BJ (cell line): Measurements from ENCODE around the gene STXBP1. TPM values are rescaled to one million over a fixed set of nuclear protein-coding genes. Genes with fewer than 3 reads are reported as not detected.

Experiments used
- CTCF ChIA-PET: fragments of 350-600 bp; formaldehyde crosslinking; extraction: SDS; loops from one replicate; lab custom pipeline; 2021; ENCODE audit warnings: antibody characterized with exemption, inconsistent platforms; lab: Yijun Ruan, JAX
- POLR2A ChIA-PET: fragments of 300-600 bp; sonication (Branson Sonifier 250); formaldehyde crosslinking; extraction: SDS; loops from one replicate; lab custom pipeline; 2021; ENCODE audit warnings: antibody characterized with exemption; lab: Charles Lee
- DNase-seq: peaks from one replicate; pipeline ENCODE4 v3.0.0-alpha.2; 2011; ENCODE audit warnings: low read depth
- H3K27me3 ChIP-seq: 2 replicates; pipeline ENCODE4 v1.6.0; 2011; ENCODE audit warnings: low read length; ENCODE audit not compliant: control insufficient read depth, insufficient read depth
- H3K36me3 ChIP-seq: 2 replicates; pipeline ENCODE4 v1.5.1; 2011; ENCODE audit warnings: low read length; ENCODE audit not compliant: control insufficient read depth, insufficient read depth
- H3K4me3 ChIP-seq: 2 replicates; pipeline ENCODE4 v1.5.1; 2011; ENCODE audit warnings: low read depth, mild to moderate bottlenecking, control low read depth, low read length
- CTCF ChIP-seq: IDR thresholded peaks from 2 replicates; pipeline ENCODE4 v1.5.1; 2011; ENCODE audit warnings: low read depth, mild to moderate bottlenecking, control low read depth, inconsistent platforms, low read length, moderate library complexity; ENCODE audit not compliant: insufficient read depth
- polyA plus RNA-seq: library from polyadenylated mRNA; depleted of rRNA; stranded (reverse); fragments of >200 nt; gene quantifications from 2 replicates; pipeline ENCODE4 v1.2.3, GENCODE V29; 2011

Gene STXBP1
- polyA plus RNA-seq, 1 experiment: 18.1 TPM

GRCh38 chr9:127629468-127630081 lies 17.5 kb downstream of the STXBP1 start:
- no peaks in the 10 kb centered on the region for H3K36me3 ChIP-seq
- CTCF ChIA-PET: no interaction called here
- H3K4me3 ChIP-seq: no peak overlapping the region
- H3K27me3 ChIP-seq: no peaks in the 10 kb centered on the region
- TF ChIP-seq CTCF: 0 out of 2 replicates have a peak, but pooled peaks have one; percentile 13
- POLR2A ChIA-PET: no interaction called here
- DNase-seq: no peak

GRCh38 chr9:127633216-127633862 lies 21.3 kb downstream of the STXBP1 start:
- no peaks in the 10 kb centered on the region for H3K27me3 ChIP-seq
- H3K4me3 ChIP-seq: no peak overlapping the region
- DNase-seq: no peak
- no peak for TF ChIP-seq CTCF
- ChIA-PET POLR2A (no interaction called here), CTCF (no interaction called here)
- no peaks in the 10 kb centered on the region for H3K36me3 ChIP-seq

GRCh38 chr9:127634021-127634420 lies 21.9 kb downstream of the STXBP1 start:
- no peaks in the 10 kb centered on the region for H3K36me3 ChIP-seq
- POLR2A ChIA-PET: no interaction called here
- H3K27me3 ChIP-seq: no peaks in the 10 kb centered on the region
- CTCF ChIA-PET: interaction anchor here (0.8 kb wide), 1 partner anchor 236 kb away, joined by 3 read pairs; no protein-coding TSS in a partner anchor
- no peak for TF ChIP-seq CTCF
- no peak for DNase-seq
- no peak overlapping the region for H3K4me3 ChIP-seq

- DNase-seq: no peak
- Histone ChIP-seq H3K27me3 (no peaks in the 10 kb centered on the region), H3K36me3 (no peaks in the 10 kb centered on the region), H3K4me3 (no peak overlapping the region)
- ChIA-PET POLR2A (no interaction called here), CTCF (interaction anchor here (0.6 to 0.8 kb wide), 2 partner anchors 39 to 235 kb away, joined by 3 read pairs; no protein-coding TSS in a partner anchor)
- no peak for TF ChIP-seq CTCF
These were observed 22.6 kb downstream of the STXBP1 start for GRCh38 chr9:127634698-127635097.

- CTCF ChIA-PET: interaction anchor here (0.6 to 1.5 kb wide), 3 partner anchors 10 to 99 kb away, joined by 3 to 4 read pairs (median 3); no protein-coding TSS in a partner anchor
- H3K4me3 ChIP-seq: no peak overlapping the region
- POLR2A ChIA-PET: no interaction called here
- no peak for DNase-seq
- no peak for TF ChIP-seq CTCF
- H3K36me3 ChIP-seq: no peaks in the 10 kb centered on the region
- H3K27me3 ChIP-seq: no peaks in the 10 kb centered on the region
These were observed 23.2 kb downstream of the STXBP1 start for GRCh38 chr9:127635201-127635735.
